ENCODE measurements around the gene GPR33.

DNA sequence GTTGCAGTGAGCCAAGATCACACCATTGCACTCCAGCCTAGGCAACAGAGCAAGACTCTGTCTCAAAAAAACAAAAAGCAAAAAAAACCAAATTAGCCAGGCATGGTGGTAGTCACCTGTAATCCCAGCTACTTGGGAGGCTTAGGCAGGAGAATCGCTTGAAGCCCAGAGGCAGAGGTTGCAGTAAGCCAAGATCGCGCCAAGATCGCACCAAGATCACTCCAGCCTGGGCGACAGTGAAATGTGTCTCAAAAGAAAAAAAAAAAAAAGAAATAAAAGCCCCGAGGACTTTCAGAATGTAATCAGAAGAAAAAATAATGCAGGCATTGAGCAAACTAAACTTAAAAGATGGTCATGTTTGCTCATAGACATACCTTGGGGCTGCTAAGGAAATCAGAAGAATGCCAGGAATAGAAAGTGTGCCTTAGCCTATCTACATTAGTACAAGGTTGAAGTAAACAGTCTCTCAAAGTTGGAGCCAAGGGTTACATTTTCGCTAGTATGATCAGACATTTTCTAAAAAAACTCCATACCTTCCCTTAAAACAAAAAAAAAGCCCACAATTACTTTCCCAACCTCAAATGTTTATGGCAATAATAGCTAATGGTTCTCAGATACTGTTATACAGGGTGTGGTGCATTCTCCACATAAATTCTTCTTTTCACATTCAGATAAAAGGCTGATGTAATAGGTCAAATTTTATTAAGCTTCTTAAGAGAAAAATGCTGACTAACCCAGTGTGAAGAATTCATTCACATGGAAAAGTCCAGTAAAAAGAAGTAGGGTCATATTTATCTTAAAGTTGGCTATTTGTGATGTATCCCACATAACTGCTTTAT lies 46.3 kb downstream of the GPR33 start:
- TF ChIP-seq, protein P1, sequence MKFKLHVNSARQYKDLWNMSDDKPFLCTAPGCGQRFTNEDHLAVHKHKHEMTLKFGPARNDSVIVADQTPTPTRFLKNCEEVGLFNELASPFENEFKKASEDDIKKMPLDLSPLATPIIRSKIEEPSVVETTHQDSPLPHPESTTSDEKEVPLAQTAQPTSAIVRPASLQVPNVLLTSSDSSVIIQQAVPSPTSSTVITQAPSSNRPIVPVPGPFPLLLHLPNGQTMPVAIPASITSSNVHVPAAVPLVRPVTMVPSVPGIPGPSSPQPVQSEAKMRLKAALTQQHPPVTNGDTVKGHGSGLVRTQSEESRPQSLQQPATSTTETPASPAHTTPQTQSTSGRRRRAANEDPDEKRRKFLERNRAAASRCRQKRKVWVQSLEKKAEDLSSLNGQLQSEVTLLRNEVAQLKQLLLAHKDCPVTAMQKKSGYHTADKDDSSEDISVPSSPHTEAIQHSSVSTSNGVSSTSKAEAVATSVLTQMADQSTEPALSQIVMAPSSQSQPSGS (CRISPR knock-in tag; IDR thresholded peaks at IDR 0.05; ENCODE audit: borderline replicate concordance, low read depth): no peak
- TF ChIP-seq, protein P2, sequence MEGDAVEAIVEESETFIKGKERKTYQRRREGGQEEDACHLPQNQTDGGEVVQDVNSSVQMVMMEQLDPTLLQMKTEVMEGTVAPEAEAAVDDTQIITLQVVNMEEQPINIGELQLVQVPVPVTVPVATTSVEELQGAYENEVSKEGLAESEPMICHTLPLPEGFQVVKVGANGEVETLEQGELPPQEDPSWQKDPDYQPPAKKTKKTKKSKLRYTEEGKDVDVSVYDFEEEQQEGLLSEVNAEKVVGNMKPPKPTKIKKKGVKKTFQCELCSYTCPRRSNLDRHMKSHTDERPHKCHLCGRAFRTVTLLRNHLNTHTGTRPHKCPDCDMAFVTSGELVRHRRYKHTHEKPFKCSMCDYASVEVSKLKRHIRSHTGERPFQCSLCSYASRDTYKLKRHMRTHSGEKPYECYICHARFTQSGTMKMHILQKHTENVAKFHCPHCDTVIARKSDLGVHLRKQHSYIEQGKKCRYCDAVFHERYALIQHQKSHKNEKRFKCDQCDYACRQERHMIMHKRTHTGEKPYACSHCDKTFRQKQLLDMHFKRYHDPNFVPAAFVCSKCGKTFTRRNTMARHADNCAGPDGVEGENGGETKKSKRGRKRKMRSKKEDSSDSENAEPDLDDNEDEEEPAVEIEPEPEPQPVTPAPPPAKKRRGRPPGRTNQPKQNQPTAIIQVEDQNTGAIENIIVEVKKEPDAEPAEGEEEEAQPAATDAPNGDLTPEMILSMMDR (IDR thresholded peaks at IDR 0.05): no peak
- TF ChIP-seq NR2C2 (CRISPR knock-in tag; IDR thresholded peaks at IDR 0.05): no peak
- TF ChIP-seq CREB1 (CRISPR knock-in tag; IDR thresholded peaks at IDR 0.05): no peak
- TF ChIP-seq GABPB1 (CRISPR knock-in tag; IDR thresholded peaks at IDR 0.05): no peak
- no peak for TF ChIP-seq ZNF671 (CRISPR knock-in tag; IDR thresholded peaks at IDR 0.05)
- TF ChIP-seq MYBL2 (CRISPR knock-in tag; IDR thresholded peaks at IDR 0.05): no peak
- TF ChIP-seq, protein P3, sequence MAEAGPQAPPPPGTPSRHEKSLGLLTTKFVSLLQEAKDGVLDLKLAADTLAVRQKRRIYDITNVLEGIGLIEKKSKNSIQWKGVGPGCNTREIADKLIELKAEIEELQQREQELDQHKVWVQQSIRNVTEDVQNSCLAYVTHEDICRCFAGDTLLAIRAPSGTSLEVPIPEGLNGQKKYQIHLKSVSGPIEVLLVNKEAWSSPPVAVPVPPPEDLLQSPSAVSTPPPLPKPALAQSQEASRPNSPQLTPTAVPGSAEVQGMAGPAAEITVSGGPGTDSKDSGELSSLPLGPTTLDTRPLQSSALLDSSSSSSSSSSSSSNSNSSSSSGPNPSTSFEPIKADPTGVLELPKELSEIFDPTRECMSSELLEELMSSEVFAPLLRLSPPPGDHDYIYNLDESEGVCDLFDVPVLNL (CRISPR knock-in tag; IDR thresholded peaks at IDR 0.05; ENCODE audit: borderline replicate concordance, low read depth): no peak
- TF ChIP-seq ZNF396 (CRISPR knock-in tag; IDR thresholded peaks at IDR 0.05; ENCODE audit: borderline replicate concordance): no peak
- no peak for TF ChIP-seq IRF2 (CRISPR knock-in tag; IDR thresholded peaks at IDR 0.05; ENCODE audit: borderline replicate concordance, low read depth)
- TF ChIP-seq FOXP1 (CRISPR knock-in tag; IDR thresholded peaks at IDR 0.05; ENCODE audit: borderline replicate concordance): no peak
- TF ChIP-seq, protein P4, sequence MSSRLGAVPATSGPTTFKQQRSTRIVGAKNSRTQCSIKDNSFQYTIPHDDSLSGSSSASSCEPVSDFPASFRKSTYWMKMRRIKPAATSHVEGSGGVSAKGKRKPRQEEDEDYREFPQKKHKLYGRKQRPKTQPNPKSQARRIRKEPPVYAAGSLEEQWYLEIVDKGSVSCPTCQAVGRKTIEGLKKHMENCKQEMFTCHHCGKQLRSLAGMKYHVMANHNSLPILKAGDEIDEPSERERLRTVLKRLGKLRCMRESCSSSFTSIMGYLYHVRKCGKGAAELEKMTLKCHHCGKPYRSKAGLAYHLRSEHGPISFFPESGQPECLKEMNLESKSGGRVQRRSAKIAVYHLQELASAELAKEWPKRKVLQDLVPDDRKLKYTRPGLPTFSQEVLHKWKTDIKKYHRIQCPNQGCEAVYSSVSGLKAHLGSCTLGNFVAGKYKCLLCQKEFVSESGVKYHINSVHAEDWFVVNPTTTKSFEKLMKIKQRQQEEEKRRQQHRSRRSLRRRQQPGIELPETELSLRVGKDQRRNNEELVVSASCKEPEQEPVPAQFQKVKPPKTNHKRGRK (CRISPR knock-in tag; IDR thresholded peaks at IDR 0.05; ENCODE audit: borderline replicate concordance): no peak
- TF ChIP-seq JUN (CRISPR knock-in tag; IDR thresholded peaks at IDR 0.05): no peak
- TF ChIP-seq, protein P5, sequence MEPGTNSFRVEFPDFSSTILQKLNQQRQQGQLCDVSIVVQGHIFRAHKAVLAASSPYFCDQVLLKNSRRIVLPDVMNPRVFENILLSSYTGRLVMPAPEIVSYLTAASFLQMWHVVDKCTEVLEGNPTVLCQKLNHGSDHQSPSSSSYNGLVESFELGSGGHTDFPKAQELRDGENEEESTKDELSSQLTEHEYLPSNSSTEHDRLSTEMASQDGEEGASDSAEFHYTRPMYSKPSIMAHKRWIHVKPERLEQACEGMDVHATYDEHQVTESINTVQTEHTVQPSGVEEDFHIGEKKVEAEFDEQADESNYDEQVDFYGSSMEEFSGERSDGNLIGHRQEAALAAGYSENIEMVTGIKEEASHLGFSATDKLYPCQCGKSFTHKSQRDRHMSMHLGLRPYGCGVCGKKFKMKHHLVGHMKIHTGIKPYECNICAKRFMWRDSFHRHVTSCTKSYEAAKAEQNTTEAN (CRISPR knock-in tag; IDR thresholded peaks at IDR 0.05): no peak
